Uterus (tissue), 4 donors: ENCODE results near the gene RNF123. TPM values are rescaled to one million over a fixed set of nuclear protein-coding genes. Genes with fewer than 3 reads are reported as not detected.
"Not testable (repeated sequence)": the region's sequence is repeated elsewhere in the genome, so short reads cannot be mapped to it uniquely, and the experiment has no call there.

Experiments used
- DNase-seq, 2 donors: peaks; one replicate each; pipeline ENCODE4 v3.0.0-alpha.2; 2019 to 2020
- H3K27ac ChIP-seq, 2 donors: fragments of 200-600 bp; sonication (generic); 1 replicate in 1 of 2; 2 replicates in 1 of 2; pipeline ENCODE4 v1.5.1; 2016 to 2018
- H3K27me3 ChIP-seq, 2 donors: fragments of 200-600 bp; sonication (generic); one replicate each; pipeline ENCODE4 v1.5.1; 2018 to 2019; ENCODE audit warnings: control low read depth in 1 of 2
- H3K36me3 ChIP-seq, 2 donors: fragments of 200-600 bp; sonication (generic); one replicate each; pipeline ENCODE4 v1.5.1; 2019; ENCODE audit warnings: control low read depth in 1 of 2
- H3K4me1 ChIP-seq, 2 donors: fragments of 200-600 bp; sonication (generic); one replicate each; pipeline ENCODE4 v1.5.1; 2018 to 2019; ENCODE audit warnings: control low read depth in 1 of 2
- H3K4me3 ChIP-seq, 2 donors: fragments of 200-600 bp; sonication (generic); 1 replicate in 1 of 2; 2 replicates in 1 of 2; pipeline ENCODE4 v1.5.1; 2018 to 2019; ENCODE audit warnings: mild to moderate bottlenecking in 1 of 2
- H3K9me3 ChIP-seq, 2 donors: fragments of 200-600 bp; sonication (generic); one replicate each; pipeline ENCODE4 v1.5.1; 2019; ENCODE audit warnings: control low read depth in 1 of 2
- CTCF ChIP-seq, 4 experiments: fragments of 200-600 bp in 2 of 4; fragments of 450-650 bp in 2 of 4; sonication (generic) in 2 of 4; IDR thresholded peaks; one replicate each; pipeline ENCODE4 v1.5.1; 2016 to 2019; ENCODE audit warnings: antibody characterized with exemption in 4 of 4, mild to moderate bottlenecking in 2 of 4, moderate library complexity in 1 of 4
- POLR2A ChIP-seq, 2 donors: fragments of 450-650 bp; IDR thresholded peaks; one replicate each; pipeline ENCODE4 v1.6.1; 2016; ENCODE audit warnings: antibody characterized with exemption in 2 of 2, mild to moderate bottlenecking in 1 of 2, moderate library complexity in 1 of 2
- intact Hi-C: fragments of 100-400 bp; cut with DNase I; formaldehyde crosslinking; loops from one replicate; pipeline ENCODE4 v1.15.1; 2023; ENCODE audit warnings: low total_unique reads
- total RNA-seq, 4 donors: library from RNA; depleted of rRNA in 3 of 4; stranded (reverse); fragments of >200 nt in 3 of 4; gene quantifications; one replicate each; pipeline versions ENCODE4 v1.1.0 to v1.2.4, GENCODE V29; 2014 to 2023
- donor health status: DM: yes; HTN: yes; CAD: no.

Gene RNF123
- total RNA-seq, 4 donors from 2014 or later = 10.9 to 47.3 (median 25.3) TPM

GRCh38 chr3:49675912-49676311 is 13.4 kb upstream of the RNF123 start:
- intact Hi-C loops = no loop called here
- Histone ChIP-seq H3K36me3 (no peaks in the 10 kb centered on the region), H3K4me1 (peaks cover 0 to 8% of the 10 kb centered on the region in 2 donors), H3K4me3 (no peak overlapping the region), H3K27me3 (no peaks in the 10 kb centered on the region), H3K9me3 (no peaks in the 10 kb centered on the region), H3K27ac (no peak overlapping the region)
- TF ChIP-seq CTCF (IDR thresholded peaks at IDR 0.05) = no peak
- no peak for TF ChIP-seq POLR2A (IDR thresholded peaks at IDR 0.05)
- DNase-seq = no peak

GRCh38 chr3:49680493-49681231 is 8.7 kb upstream of the RNF123 start:
- Histone ChIP-seq H3K4me1 (no peaks in the 10 kb centered on the region), H3K36me3 (no peaks in the 10 kb centered on the region), H3K9me3 (no peaks in the 10 kb centered on the region), H3K27me3 (no peaks in the 10 kb centered on the region), H3K4me3 (no peak overlapping the region), H3K27ac (no peak overlapping the region)
- DNase-seq = no peak
- TF ChIP-seq POLR2A (IDR thresholded peaks at IDR 0.05) (no peak), CTCF (IDR thresholded peaks at IDR 0.05) (no peak)
- intact Hi-C loops = no loop called here

- no peaks in the 10 kb centered on the region for H3K27me3 ChIP-seq
- TF ChIP-seq CTCF (IDR thresholded peaks at IDR 0.05) = no peak
- TF ChIP-seq POLR2A (IDR thresholded peaks at IDR 0.05) = no peak
- intact Hi-C loops = no loop called here
- H3K36me3 ChIP-seq = no peaks in the 10 kb centered on the region
- H3K4me1 ChIP-seq = no peaks in the 10 kb centered on the region
- no peak overlapping the region for H3K27ac ChIP-seq
- no peak for DNase-seq
- H3K9me3 ChIP-seq = no peaks in the 10 kb centered on the region
- H3K4me3 ChIP-seq = no peak overlapping the region
Measured at GRCh38 chr3:49681232-49681522, 8.2 kb upstream of the RNF123 start.

- no peak overlapping the region for H3K27ac ChIP-seq
- no peak for DNase-seq
- no peak overlapping the region for H3K4me3 ChIP-seq
- H3K9me3 ChIP-seq = no peaks in the 10 kb centered on the region
- no peak for TF ChIP-seq CTCF (IDR thresholded peaks at IDR 0.05)
- TF ChIP-seq POLR2A (IDR thresholded peaks at IDR 0.05) = no peak
- H3K27me3 ChIP-seq = no peaks in the 10 kb centered on the region
- intact Hi-C loops = no loop called here
- no peaks in the 10 kb centered on the region for H3K36me3 ChIP-seq
- no peaks in the 10 kb centered on the region for H3K4me1 ChIP-seq
Measured at GRCh38 chr3:49681543-49681942, 7.8 kb upstream of the RNF123 start.

GRCh38 chr3:49683162-49683561 is 6.2 kb upstream of the RNF123 start:
- intact Hi-C loops = no loop called here
- TF ChIP-seq CTCF (IDR thresholded peaks at IDR 0.05) (no peak), POLR2A (IDR thresholded peaks at IDR 0.05) (no peak)

GRCh38 chr3:49684453-49684852 is 4.9 kb upstream of the RNF123 start:
- H3K4me3 ChIP-seq, DNase-seq, H3K9me3 ChIP-seq, H3K27me3 ChIP-seq, intact Hi-C loops, H3K36me3 ChIP-seq, H3K27ac ChIP-seq, H3K4me1 ChIP-seq: not testable (repeated sequence)

More at GRCh38 chr3:49683162-49683561, 6.2 kb upstream of the RNF123 start:
- no peaks in the 10 kb centered on the region for H3K27me3 ChIP-seq
- H3K27ac ChIP-seq = no peak overlapping the region
- DNase-seq = no peak
- H3K36me3 ChIP-seq = no peaks in the 10 kb centered on the region
- H3K9me3 ChIP-seq = no peaks in the 10 kb centered on the region
- H3K4me3 ChIP-seq = no peak overlapping the region
- H3K4me1 ChIP-seq = no peaks in the 10 kb centered on the region

- H3K4me1 ChIP-seq, H3K27ac ChIP-seq, H3K4me3 ChIP-seq, H3K27me3 ChIP-seq, DNase-seq, H3K9me3 ChIP-seq, intact Hi-C loops, H3K36me3 ChIP-seq: not testable (repeated sequence)
Measured at GRCh38 chr3:49685103-49685502, 4.3 kb upstream of the RNF123 start.

- H3K27ac ChIP-seq, H3K27me3 ChIP-seq, H3K36me3 ChIP-seq, H3K9me3 ChIP-seq, DNase-seq, H3K4me1 ChIP-seq, intact Hi-C loops, H3K4me3 ChIP-seq: not testable (repeated sequence)
Measured at GRCh38 chr3:49685846-49686245, 3.5 kb upstream of the RNF123 start.
